H9 (cell line): Measurements from ENCODE around the gene PER2. TPM values are rescaled to one million over a fixed set of nuclear protein-coding genes. Genes with fewer than 3 reads are reported as not detected.
A peak's percentile ranks its signal among the peaks of the same experiment; 100 is the strongest.

Experiments used
- DNase-seq: peaks from one replicate; pipeline ENCODE4 v3.0.0-alpha.2; 2017
- H2AFZ ChIP-seq: one replicate; pipeline ENCODE4 v1.6.1; 2013; ENCODE audit warnings: mild to moderate bottlenecking, low read length, control low read depth, moderate library complexity
- H2AK5ac ChIP-seq: 2 replicates; pipeline ENCODE4 v1.6.1; 2013; ENCODE audit warnings: low read length, control low read depth, mixed read lengths; ENCODE audit not compliant: insufficient read length
- H2BK120ac ChIP-seq: one replicate; pipeline ENCODE4 v1.6.1; 2013; ENCODE audit warnings: low read depth, mild to moderate bottlenecking, low read length, control low read depth, inconsistent platforms; ENCODE audit not compliant: poor library complexity, severe bottlenecking
- H2BK12ac ChIP-seq: 2 replicates; pipeline ENCODE4 v1.6.1; 2013; ENCODE audit warnings: low read length, control low read depth, mixed read lengths, low read depth; ENCODE audit not compliant: insufficient read length
- H2BK15ac ChIP-seq: 2 replicates; pipeline ENCODE4 v1.6.1; 2013; ENCODE audit warnings: low read depth, low read length, control low read depth
- H2BK20ac ChIP-seq: one replicate; pipeline ENCODE4 v1.6.1; 2013; ENCODE audit warnings: low read depth, mild to moderate bottlenecking, low read length, control low read depth, inconsistent platforms; ENCODE audit not compliant: poor library complexity, severe bottlenecking
- H2BK5ac ChIP-seq: 2 replicates; pipeline ENCODE4 v1.6.1; 2013; ENCODE audit warnings: low read length, control low read depth, mixed read lengths; ENCODE audit not compliant: insufficient read length
- H3K14ac ChIP-seq: 2 replicates; pipeline ENCODE4 v1.6.1; 2013; ENCODE audit warnings: low read length, control low read depth; ENCODE audit not compliant: insufficient read depth
- H3K18ac ChIP-seq: 2 replicates; pipeline ENCODE4 v1.6.1; 2013; ENCODE audit warnings: low read depth, mild to moderate bottlenecking, mixed read lengths, low read length, control low read depth; ENCODE audit not compliant: insufficient read length
- H3K23ac ChIP-seq: 2 replicates; pipeline ENCODE4 v1.6.1; 2013; ENCODE audit warnings: low read length, control low read depth, mixed read lengths, low read depth; ENCODE audit not compliant: insufficient read length
- H3K23me2 ChIP-seq: 2 replicates; pipeline ENCODE4 v1.6.1; 2013; ENCODE audit warnings: low read depth, mild to moderate bottlenecking, mixed read lengths, low read length, control low read depth; ENCODE audit not compliant: insufficient read length, poor library complexity, severe bottlenecking
- H3K27ac ChIP-seq: 2 replicates; pipeline ENCODE4 v1.5.1; 2013; ENCODE audit warnings: low read length, control low read depth, mixed read lengths, low read depth; ENCODE audit not compliant: insufficient read length
- H3K27me3 ChIP-seq: 2 replicates; pipeline ENCODE4 v1.6.1; 2013; ENCODE audit warnings: low read length, control low read depth, inconsistent platforms; ENCODE audit not compliant: insufficient read depth
- H3K4ac ChIP-seq: 2 replicates; pipeline ENCODE4 v1.6.1; 2013; ENCODE audit warnings: low read depth, mild to moderate bottlenecking, control low read depth, inconsistent platforms, low read length, moderate library complexity
- H3K4me1 ChIP-seq: 2 replicates; pipeline ENCODE4 v1.6.1; 2013; ENCODE audit warnings: low read length, control low read depth, inconsistent platforms; ENCODE audit not compliant: insufficient read depth
- H3K4me2 ChIP-seq: 2 replicates; pipeline ENCODE4 v1.6.1; 2013; ENCODE audit warnings: low read length, control low read depth, mixed read lengths; ENCODE audit not compliant: insufficient read length, insufficient read depth
- H3K56ac ChIP-seq: 2 replicates; pipeline ENCODE4 v1.6.1; 2013; ENCODE audit warnings: low read depth, mild to moderate bottlenecking, mixed read lengths, low read length, control low read depth; ENCODE audit not compliant: insufficient read length
- H3K79me1 ChIP-seq: 2 replicates; pipeline ENCODE4 v1.6.1; 2013; ENCODE audit warnings: low read depth, mild to moderate bottlenecking, moderate library complexity, low read length, control low read depth, inconsistent platforms; ENCODE audit not compliant: insufficient read depth, poor library complexity, severe bottlenecking
- H3K79me2 ChIP-seq: 2 replicates; pipeline ENCODE4 v1.6.1; 2013; ENCODE audit warnings: low read length, control low read depth, inconsistent platforms; ENCODE audit not compliant: insufficient read depth
- H3K9ac ChIP-seq: 2 replicates; pipeline ENCODE4 v1.6.1; 2013; ENCODE audit warnings: low read length, control low read depth, mixed read lengths; ENCODE audit not compliant: insufficient read length; ENCODE audit errors: extremely low read depth
- H3K9me3 ChIP-seq: one replicate; pipeline ENCODE4 v1.6.1; 2013; ENCODE audit warnings: low read depth, low read length, inconsistent platforms; ENCODE audit not compliant: control insufficient read depth
- H3T11ph ChIP-seq: one replicate; pipeline ENCODE4 v1.6.1; 2013; ENCODE audit warnings: mild to moderate bottlenecking, low read length, control low read depth, inconsistent platforms
- H4K20me1 ChIP-seq: one replicate; pipeline ENCODE4 v1.6.1; 2013; ENCODE audit not compliant: control insufficient read depth, insufficient read length, insufficient read depth
- H4K5ac ChIP-seq: 2 replicates; pipeline ENCODE4 v1.6.1; 2013; ENCODE audit warnings: low read depth, mild to moderate bottlenecking, mixed read lengths, low read length, control low read depth; ENCODE audit not compliant: insufficient read length
- H4K8ac ChIP-seq: replicated peaks from 2 replicates; pipeline ENCODE4 v1.6.1; 2013; ENCODE audit warnings: low read length, control low read depth, mixed read lengths, low read depth; ENCODE audit not compliant: insufficient read length
- H4K91ac ChIP-seq: 2 replicates; pipeline ENCODE4 v1.6.1; 2013; ENCODE audit warnings: low read depth, mild to moderate bottlenecking, moderate library complexity, mixed read lengths, low read length, control low read depth; ENCODE audit not compliant: insufficient read length
- H3K27ac Mint-ChIP-seq, 3 experiments: 2 replicates in 2 of 3; 3 replicates in 1 of 3; pipeline ENCODE4 v1.8.0; 2020 to 2021; ENCODE audit warnings: mixed read lengths in 3 of 3, mild to moderate bottlenecking in 1 of 3, moderate library complexity in 1 of 3
- H3K27me3 Mint-ChIP-seq: 2 replicates; pipeline ENCODE4 v1.8.0; 2021; ENCODE audit warnings: low read depth, mild to moderate bottlenecking, moderate library complexity, mixed read lengths
- H3K36me3 Mint-ChIP-seq, 3 experiments: 2 replicates in 2 of 3; 3 replicates in 1 of 3; pipeline ENCODE4 v1.8.0; 2020 to 2021; ENCODE audit warnings: low read depth in 3 of 3, mixed read lengths in 3 of 3; ENCODE audit not compliant: insufficient read depth in 1 of 3
- H3K4me1 Mint-ChIP-seq, 2 experiments: 2 replicates each; pipeline ENCODE4 v1.8.0; 2020; ENCODE audit warnings: mixed read lengths in 2 of 2
- H3K4me3 Mint-ChIP-seq, 2 experiments: 2 replicates in 1 of 2; 3 replicates in 1 of 2; pipeline ENCODE4 v1.8.0; 2020 to 2021; ENCODE audit warnings: mild to moderate bottlenecking in 2 of 2, mixed read lengths in 2 of 2, moderate library complexity in 1 of 2
- H3K9me3 Mint-ChIP-seq, 2 experiments: 2 replicates in 1 of 2; 3 replicates in 1 of 2; pipeline ENCODE4 v1.8.0; 2020; ENCODE audit warnings: mild to moderate bottlenecking in 2 of 2, mixed read lengths in 2 of 2, moderate library complexity in 1 of 2
- whole genome bisulfite sequencing: extraction: QIAGEN DNeasy Blood & Tissue Kit; methylation state at CpG from one replicate; pipeline ENCODE4 v1.1.7; 2013; ENCODE audit warnings: missing lambda C conversion rate, low lambda C conversion rate, mixed read lengths; ENCODE audit not compliant: insufficient read length; ENCODE audit errors: extremely low coverage; 5-methylcytosine and 5-hydroxymethylcytosine counted together
- total RNA-seq: library from RNA; stranded (reverse); gene quantifications from 2 replicates; pipeline ENCODE4 v1.2.1, GENCODE V29; 2021
- TF ChIP-seq, protein P1 (sequence below): fragments of 200-600 bp; sonication (generic); conservative IDR thresholded peaks from 3 replicates; pipeline ENCODE4 v1.8.0; 2021; ENCODE audit warnings: antibody characterized with exemption, mild to moderate bottlenecking

Gene PER2
- total RNA-seq, 1 experiment from 2014 or later: 12.9 TPM

- no peak overlapping the region for H3K4me3 Mint-ChIP-seq
- no peaks in the 10 kb centered on the region for H3K27me3 Mint-ChIP-seq
These were observed 26.6 kb downstream of the PER2 start for GRCh38 chr2:238261718-238262375.

More at GRCh38 chr2:238261718-238262375, 26.6 kb downstream of the PER2 start:
- H2AK5ac ChIP-seq: no peak overlapping the region
- no peak overlapping the region for H3K27ac ChIP-seq
- H3K27ac Mint-ChIP-seq: peak overlapping the region in 1 of 3 experiments; percentile 63; a peak in 1 of 7 replicates
- H4K20me1 ChIP-seq: no peaks in the 10 kb centered on the region
- no peak for DNase-seq
- no peak overlapping the region for H3K14ac ChIP-seq
- H3K18ac ChIP-seq: no peak overlapping the region
- H4K8ac ChIP-seq: no peak overlapping the region
- H2BK20ac ChIP-seq: no peak overlapping the region
- TF ChIP-seq, protein P1, sequence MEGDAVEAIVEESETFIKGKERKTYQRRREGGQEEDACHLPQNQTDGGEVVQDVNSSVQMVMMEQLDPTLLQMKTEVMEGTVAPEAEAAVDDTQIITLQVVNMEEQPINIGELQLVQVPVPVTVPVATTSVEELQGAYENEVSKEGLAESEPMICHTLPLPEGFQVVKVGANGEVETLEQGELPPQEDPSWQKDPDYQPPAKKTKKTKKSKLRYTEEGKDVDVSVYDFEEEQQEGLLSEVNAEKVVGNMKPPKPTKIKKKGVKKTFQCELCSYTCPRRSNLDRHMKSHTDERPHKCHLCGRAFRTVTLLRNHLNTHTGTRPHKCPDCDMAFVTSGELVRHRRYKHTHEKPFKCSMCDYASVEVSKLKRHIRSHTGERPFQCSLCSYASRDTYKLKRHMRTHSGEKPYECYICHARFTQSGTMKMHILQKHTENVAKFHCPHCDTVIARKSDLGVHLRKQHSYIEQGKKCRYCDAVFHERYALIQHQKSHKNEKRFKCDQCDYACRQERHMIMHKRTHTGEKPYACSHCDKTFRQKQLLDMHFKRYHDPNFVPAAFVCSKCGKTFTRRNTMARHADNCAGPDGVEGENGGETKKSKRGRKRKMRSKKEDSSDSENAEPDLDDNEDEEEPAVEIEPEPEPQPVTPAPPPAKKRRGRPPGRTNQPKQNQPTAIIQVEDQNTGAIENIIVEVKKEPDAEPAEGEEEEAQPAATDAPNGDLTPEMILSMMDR: no peak
- H3K56ac ChIP-seq: no peak overlapping the region
- no peak overlapping the region for H4K91ac ChIP-seq
- H3K79me1 ChIP-seq: no peaks in the 10 kb centered on the region
- no peak overlapping the region for H3K9ac ChIP-seq
- H3K9me3 Mint-ChIP-seq: no peaks in the 10 kb centered on the region
- no CpG with 5 or more reads among the region's 16 CpGs for WGBS
- no peaks in the 10 kb centered on the region for H3K27me3 ChIP-seq
- H2BK12ac ChIP-seq: no peak overlapping the region
- H3K23ac ChIP-seq: no peak overlapping the region
- H4K5ac ChIP-seq: no peak overlapping the region
- H3K4me1 Mint-ChIP-seq: peaks cover 3 to 8% of the 10 kb centered on the region in 2 experiments
- H3K4me2 ChIP-seq: no peak overlapping the region
- H2BK120ac ChIP-seq: no peak overlapping the region
- no peak overlapping the region for H2BK5ac ChIP-seq
- no peaks in the 10 kb centered on the region for H3K9me3 ChIP-seq
- no peak overlapping the region for H2BK15ac ChIP-seq
- peaks cover 2 to 18% (median 9%) of the 10 kb centered on the region in 3 experiments; a peak in 5 of 7 replicates for H3K36me3 Mint-ChIP-seq
- H3T11ph ChIP-seq: no peak overlapping the region
- no peaks in the 10 kb centered on the region for H3K79me2 ChIP-seq
- no peak overlapping the region for H3K4ac ChIP-seq
- no peaks in the 10 kb centered on the region for H3K4me1 ChIP-seq
- H2AFZ ChIP-seq: no peak overlapping the region
- H3K23me2 ChIP-seq: no peaks in the 10 kb centered on the region
